Muscle of leg (tissue), 16 donors: ENCODE measurements around the gene CLIP1. TPM values are rescaled to one million over a fixed set of nuclear protein-coding genes. Genes with fewer than 3 reads are reported as not detected.
A peak's percentile ranks its signal among the peaks of the same experiment; 100 is the strongest.
"Not testable (repeated sequence)": the region's sequence is repeated elsewhere in the genome, so short reads cannot be mapped to it uniquely, and the experiment has no call there.

Experiments
- DNase-seq: peaks from one replicate; pipeline ENCODE4 v3.0.0; 2013
- H3K27ac ChIP-seq: one replicate; pipeline ENCODE4 v1.5.1; 2013; ENCODE audit warnings: mild to moderate bottlenecking, low read length, control low read depth
- H3K27me3 ChIP-seq: one replicate; pipeline ENCODE4 v1.6.1; 2013; ENCODE audit warnings: low read length; ENCODE audit not compliant: control insufficient read depth, insufficient read depth
- H3K36me3 ChIP-seq: one replicate; pipeline ENCODE4 v1.6.1; 2013; ENCODE audit warnings: low read length; ENCODE audit not compliant: control insufficient read depth, insufficient read depth
- H3K4me1 ChIP-seq: one replicate; pipeline ENCODE4 v1.6.1; 2013; ENCODE audit warnings: low read length; ENCODE audit not compliant: control insufficient read depth, insufficient read depth
- H3K4me3 ChIP-seq: one replicate; pipeline ENCODE4 v1.5.1; 2013; ENCODE audit warnings: low read length, control low read depth
- H3K9me3 ChIP-seq: replicated peaks from 2 replicates; pipeline ENCODE4 v1.6.1; 2013; ENCODE audit warnings: low read depth, low read length; ENCODE audit not compliant: control insufficient read depth
- WGBS: methylation state at CpG from one replicate; pipeline ENCODE4 v1.1.5; 2013; ENCODE audit warnings: missing lambda C conversion rate; ENCODE audit not compliant: insufficient coverage; 5-methylcytosine and 5-hydroxymethylcytosine counted together
- long read RNA-seq, 11 donors: transcript quantifications; one replicate each; lab custom pipeline, GENCODE V29; 2026
- polyA plus RNA-seq, 8 donors: library from polyadenylated mRNA; unstranded; fragments of 120-200 nt; gene quantifications; one replicate each; pipeline versions ENCODE4 v1.2.1 to v1.2.3, GENCODE V29; 2013; ENCODE audit warnings: inconsistent platforms in 1 of 8, low replicate concordance in 1 of 8; ENCODE audit not compliant: insufficient read length in 8 of 8, insufficient read depth in 1 of 8
- total RNA-seq: library from RNA; stranded (reverse); fragments of 120-200 nt; gene quantifications from one replicate; pipeline ENCODE4 v1.2.4, GENCODE V29; 2013

The CLIP1 gene
- 19.8 TPM for total RNA-seq
- polyA plus RNA-seq = 10 to 100 TPM; 16.6 to 28.3 (median 20.7) TPM
- long read RNA-seq, donor 1 = 0 reads
- long read RNA-seq, donor 2 = 0 reads
- long read RNA-seq, donor 3, partial matches to known transcripts = 0 of 1 reads
- long read RNA-seq, donor 3, other reads (novel, unspliced or antisense) = 0 of 1 reads
- long read RNA-seq, donor 4 = 0 reads
- long read RNA-seq, donor 5, partial matches to known transcripts = 5 of 7 reads
- long read RNA-seq, donor 5, other reads (novel, unspliced or antisense) = 0 of 7 reads
- long read RNA-seq, donor 6, partial matches to known transcripts = 0 of 3 reads
- long read RNA-seq, donor 6, other reads (novel, unspliced or antisense) = 0 of 3 reads
- long read RNA-seq, donor 7 = 0 reads
- long read RNA-seq, donor 8, partial matches to known transcripts = 0 of 1 reads
- long read RNA-seq, donor 8, other reads (novel, unspliced or antisense) = 0 of 1 reads
- long read RNA-seq, donor 9, partial matches to known transcripts = 0 of 1 reads
- long read RNA-seq, donor 9, other reads (novel, unspliced or antisense) = 0 of 1 reads
- long read RNA-seq, donor 10, partial matches to known transcripts = 0 of 3 reads
- long read RNA-seq, donor 10, other reads (novel, unspliced or antisense) = 0 of 3 reads
- long read RNA-seq, donor 11, partial matches to known transcripts = 0 of 1 reads
- long read RNA-seq, donor 11, other reads (novel, unspliced or antisense) = 0 of 1 reads

DNA sequence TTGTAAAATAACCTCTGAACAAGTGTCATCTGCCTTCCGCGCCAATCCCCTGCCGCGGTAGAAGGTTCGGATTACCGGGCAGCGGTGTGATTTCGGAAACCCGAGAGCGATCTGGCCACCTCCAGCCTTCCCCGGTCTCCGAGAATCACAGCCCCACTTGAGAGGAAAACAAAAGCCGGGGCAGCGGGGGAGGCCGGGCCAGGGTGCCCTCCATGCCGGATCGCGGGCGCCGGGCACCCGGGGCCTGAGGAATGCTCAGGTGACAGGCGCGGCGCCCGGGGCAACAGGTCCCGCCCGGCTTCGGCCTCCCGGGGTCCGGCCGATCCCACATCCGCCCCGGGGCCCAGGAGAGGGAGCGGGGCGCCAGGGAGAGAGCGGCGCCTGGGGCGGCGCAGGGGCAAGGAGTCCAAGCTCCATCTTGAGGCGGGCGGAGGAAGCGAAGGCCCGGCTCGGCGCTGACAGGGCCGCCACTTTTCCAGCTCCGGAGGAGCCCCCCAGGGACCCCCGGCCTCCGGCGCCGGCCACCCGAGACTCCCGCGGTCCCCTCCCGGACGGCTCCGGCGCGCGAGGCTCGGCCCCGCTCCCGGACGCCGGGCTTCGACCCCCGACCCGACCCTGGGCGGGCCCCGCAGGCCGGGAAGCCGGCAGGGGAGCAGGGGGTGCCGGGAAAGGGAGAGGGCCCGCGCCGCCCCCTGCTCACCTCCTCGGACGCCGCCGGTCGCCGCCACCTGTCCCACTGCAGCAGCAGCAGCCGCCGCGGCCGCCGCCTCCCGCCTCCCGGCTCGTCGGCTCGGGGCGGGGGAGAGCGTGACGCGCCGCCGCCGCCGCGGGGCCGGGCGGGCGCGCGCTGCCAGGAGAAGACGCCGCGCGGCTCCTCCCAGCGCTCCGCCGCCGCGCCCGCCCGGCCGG, at the start of gene CLIP1:
Gene CLIP1, minus strand, starts transcription at position 849 of the 909 bp plus-strand sequence. CDS start 42,217 bp downstream, outside the sequence.
- peak; percentile 81 for DNase-seq
- H3K27ac ChIP-seq = peak within 1 kb of the TSS; percentile 98
- H3K27me3 ChIP-seq = no peaks in the 10 kb centered on the region
- no peaks in the 10 kb centered on the region for H3K36me3 ChIP-seq
- H3K4me3 ChIP-seq = peak within 1 kb of the TSS; percentile 85
- peaks cover 23% of the 10 kb centered on the region for H3K4me1 ChIP-seq
- H3K9me3 ChIP-seq = no peaks in the 10 kb centered on the region
- under 1% methylated on average over 111 of the region's 118 CpGs for WGBS

DNA sequence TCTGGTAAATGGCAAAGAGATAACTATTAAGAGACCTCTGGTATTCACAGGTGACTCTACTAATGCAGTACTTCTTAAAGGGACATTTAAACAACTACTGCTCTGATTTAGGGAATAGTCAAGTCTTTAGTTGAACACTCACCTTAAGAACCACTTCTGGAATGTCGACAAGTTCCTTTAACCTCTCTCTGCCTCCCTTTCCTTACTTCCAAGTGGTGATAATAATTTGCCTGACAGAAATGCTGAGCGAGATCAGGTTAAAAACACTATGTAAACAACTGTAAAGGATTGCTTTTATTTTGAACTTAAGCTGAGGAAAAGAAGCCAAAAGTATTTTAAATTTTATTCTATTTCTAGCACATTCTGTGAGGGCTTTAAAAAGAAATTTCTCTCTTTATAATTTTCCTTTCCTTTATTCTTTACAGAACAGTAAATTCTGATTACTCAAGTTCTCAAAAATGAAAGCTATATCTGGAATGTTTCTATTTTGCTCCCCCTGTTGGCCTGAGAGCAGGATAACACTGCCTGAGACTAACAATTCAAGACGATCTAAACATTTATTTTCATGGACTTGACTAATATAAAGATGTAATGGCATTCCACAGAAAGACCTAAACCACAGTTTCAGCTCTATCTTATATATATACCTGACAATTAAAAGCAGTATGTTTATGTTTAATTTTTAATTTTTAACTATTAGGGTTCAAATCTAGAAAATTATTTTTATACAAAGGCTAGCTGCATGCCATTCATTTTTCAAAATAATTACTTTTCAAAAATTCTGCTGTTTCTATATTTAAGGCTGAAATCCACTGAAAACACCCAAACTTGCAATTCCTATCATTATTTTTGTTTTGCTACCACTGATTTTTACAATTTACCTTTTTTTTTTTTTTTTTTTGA, 49.1 kb upstream of the CLIP1 start:
- peaks cover 32% of the 10 kb centered on the region for H3K36me3 ChIP-seq
- no peak overlapping the region for H3K4me3 ChIP-seq
- no peak overlapping the region for H3K27ac ChIP-seq
- no peaks in the 10 kb centered on the region for H3K4me1 ChIP-seq
- no peaks in the 10 kb centered on the region for H3K27me3 ChIP-seq
- peak; percentile 79 for DNase-seq
- no CpG with 5 or more reads among the region's 3 CpGs for WGBS
- no peaks in the 10 kb centered on the region for H3K9me3 ChIP-seq

DNA sequence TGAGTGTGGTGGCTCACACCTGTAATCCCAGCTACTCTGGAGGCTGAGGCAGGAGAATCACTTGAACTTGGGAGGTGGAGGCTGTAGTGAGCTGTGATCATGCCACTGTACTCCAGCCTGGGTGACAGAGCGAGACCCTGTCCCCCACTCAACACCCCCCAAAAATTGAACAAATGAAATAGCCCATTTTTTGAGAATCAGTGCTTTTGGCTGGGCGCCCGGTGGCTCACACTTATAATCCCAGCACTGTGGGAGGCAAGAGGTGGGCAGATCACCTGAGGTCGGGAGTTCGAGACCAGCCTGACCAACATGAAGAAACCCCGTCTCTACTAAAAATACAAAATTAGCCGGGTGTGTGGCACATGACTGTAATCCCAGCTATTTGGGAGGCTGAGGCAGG, 48.1 kb upstream of the CLIP1 start:
- not testable (repeated sequence) for H3K27me3 ChIP-seq, H3K9me3 ChIP-seq, H3K4me1 ChIP-seq, H3K4me3 ChIP-seq, DNase-seq, H3K27ac ChIP-seq
- 80% methylated on average over 1 of the region's 7 CpGs for WGBS
- H3K36me3 ChIP-seq = peaks cover 22% of the 10 kb centered on the region

DNA sequence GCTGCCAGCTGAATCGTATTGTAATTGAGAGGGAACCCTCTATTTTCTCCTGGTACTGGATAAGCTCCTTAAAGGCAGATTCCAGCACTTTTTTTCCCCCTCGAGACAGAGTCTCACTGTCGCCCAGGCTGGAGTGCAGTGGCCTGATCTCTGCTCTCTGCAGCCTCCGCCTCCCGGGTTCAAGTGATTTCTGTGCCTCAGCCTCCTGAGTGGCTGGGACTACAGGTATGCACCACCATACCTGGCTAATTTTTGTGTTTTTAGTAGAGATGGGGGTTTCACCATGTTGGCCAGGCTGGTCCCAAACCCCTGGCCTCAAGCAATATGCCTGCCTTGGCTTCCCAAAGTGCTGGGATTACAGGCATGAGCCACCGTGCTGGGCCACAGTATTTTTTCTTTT, 47.4 kb upstream of the CLIP1 start:
- DNase-seq, H3K27me3 ChIP-seq, H3K4me3 ChIP-seq, H3K27ac ChIP-seq, H3K9me3 ChIP-seq, H3K4me1 ChIP-seq: not testable (repeated sequence)
- peaks cover 18% of the 10 kb centered on the region for H3K36me3 ChIP-seq
- 85% methylated on average over 5 of the region's 6 CpGs for WGBS

DNA sequence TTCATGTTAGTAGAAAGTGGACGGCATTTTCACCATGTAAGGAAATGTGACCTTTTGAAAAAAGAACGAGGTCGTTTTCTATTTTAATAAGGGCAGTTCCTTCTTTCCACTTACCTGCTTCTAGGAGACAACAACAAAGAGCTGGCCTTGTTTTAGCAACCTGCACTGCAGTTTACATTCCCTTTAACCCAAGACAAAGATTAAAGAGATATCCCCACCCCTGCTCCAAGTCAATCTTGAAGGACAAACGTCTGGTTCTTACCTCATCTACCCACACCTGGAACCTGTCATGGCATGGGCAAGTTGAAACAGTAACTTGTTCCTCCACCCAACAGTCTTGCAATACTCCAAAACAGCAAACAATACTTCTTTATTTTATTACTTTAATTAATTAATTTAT, 45.5 kb upstream of the CLIP1 start:
- no peaks in the 10 kb centered on the region for H3K9me3 ChIP-seq
- H3K4me1 ChIP-seq = no peaks in the 10 kb centered on the region
- H3K36me3 ChIP-seq = peaks cover 4% of the 10 kb centered on the region
- 81% methylated on average over 3 of the region's 4 CpGs for WGBS
- no peak overlapping the region for H3K27ac ChIP-seq
- no peak for DNase-seq
- no peaks in the 10 kb centered on the region for H3K27me3 ChIP-seq
- no peak overlapping the region for H3K4me3 ChIP-seq

DNA sequence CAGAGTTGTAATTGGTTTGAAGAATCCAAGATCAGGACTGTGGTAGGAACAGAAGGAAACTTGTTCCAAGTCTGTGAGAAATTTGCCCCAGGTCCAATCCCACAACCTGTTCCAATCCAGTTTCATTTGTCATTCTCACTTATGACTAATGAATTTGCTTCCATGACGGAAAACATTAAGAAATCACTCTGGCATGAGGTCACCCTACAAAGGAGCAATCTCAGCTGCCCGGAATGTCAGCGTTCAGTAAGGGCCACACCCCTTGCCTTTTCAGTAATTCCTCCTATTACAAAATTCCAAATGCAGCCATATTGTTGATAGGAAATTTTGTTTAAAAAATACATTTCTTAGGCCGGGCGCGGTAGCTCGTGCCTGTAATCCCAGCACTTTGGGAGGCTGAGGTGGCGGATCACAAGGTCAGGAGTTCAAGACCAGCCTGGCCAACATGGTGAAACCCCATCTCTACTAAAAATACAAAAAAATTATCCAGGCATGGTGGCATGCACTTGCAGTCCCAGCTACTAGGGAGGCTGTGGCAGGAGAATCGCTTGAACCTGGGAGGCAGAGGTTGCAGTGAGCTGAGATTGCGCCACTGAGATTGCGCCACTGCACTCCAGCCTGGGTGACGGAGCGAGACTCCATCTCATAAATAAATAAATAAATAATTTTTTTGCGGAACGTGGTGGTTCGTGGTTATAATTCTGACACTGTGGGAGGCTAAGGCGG, 42.0 kb upstream of the CLIP1 start:
- WGBS = no CpG with 5 or more reads among the region's 17 CpGs

DNA sequence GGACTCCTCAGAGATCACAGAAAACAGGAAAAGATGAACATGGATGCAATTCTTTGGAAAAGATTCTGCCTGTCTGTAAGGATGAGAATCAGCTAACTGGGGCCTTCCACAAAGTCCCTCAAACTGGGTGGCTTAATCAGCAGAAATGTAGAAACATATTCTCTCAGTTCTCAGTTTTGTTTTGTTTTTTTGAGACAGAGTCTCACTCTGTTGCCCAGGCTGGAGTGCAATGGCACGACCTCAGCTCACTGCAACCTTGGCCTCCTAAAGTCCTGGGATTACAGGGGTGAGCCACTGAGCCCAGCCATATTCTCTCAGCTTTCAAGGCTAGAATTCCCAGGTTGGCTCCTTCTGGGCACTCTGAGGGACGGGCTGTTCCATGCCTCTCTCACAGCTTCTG, 38.2 kb upstream of the CLIP1 start:
- DNase-seq = no peak
- H3K27ac ChIP-seq = no peak overlapping the region
- H3K4me1 ChIP-seq = no peaks in the 10 kb centered on the region
- no peaks in the 10 kb centered on the region for H3K9me3 ChIP-seq
- H3K36me3 ChIP-seq = no peaks in the 10 kb centered on the region
- no peaks in the 10 kb centered on the region for H3K27me3 ChIP-seq
- WGBS = 50% methylated on average over 2 of the region's 2 CpGs
- H3K4me3 ChIP-seq = no peak overlapping the region

More for the DNA sequence above, 42.0 kb upstream of the CLIP1 start:
- not testable (repeated sequence) for H3K27me3 ChIP-seq, H3K9me3 ChIP-seq, H3K4me3 ChIP-seq, H3K36me3 ChIP-seq, H3K4me1 ChIP-seq
- H3K27ac ChIP-seq = peak overlapping the region; percentile 59
- peak; percentile 59 for DNase-seq

DNA sequence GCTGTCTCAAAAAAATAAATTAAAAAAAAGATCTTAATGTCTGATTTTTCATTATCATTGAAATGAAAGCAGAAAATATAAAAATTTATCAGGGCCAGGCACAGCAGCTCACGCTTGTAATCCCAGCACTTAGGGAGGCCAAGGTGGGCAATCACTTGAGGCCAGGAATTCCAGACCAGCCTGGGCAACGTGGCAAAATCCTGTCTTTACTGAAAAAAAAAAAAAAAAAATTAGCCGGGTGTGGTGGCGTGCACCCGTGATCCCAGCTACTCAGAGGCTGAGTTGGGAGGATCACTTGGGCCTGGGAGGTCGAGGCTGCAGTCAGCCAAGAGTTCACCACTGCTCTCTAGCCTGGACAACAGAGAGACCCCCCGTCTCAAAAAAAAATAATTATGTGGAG, 37.6 kb upstream of the CLIP1 start:
- Histone ChIP-seq H3K27me3 (no peaks in the 10 kb centered on the region), H3K4me1 (no peaks in the 10 kb centered on the region), H3K27ac (no peak overlapping the region), H3K36me3 (no peaks in the 10 kb centered on the region), H3K4me3 (no peak overlapping the region), H3K9me3 (no peaks in the 10 kb centered on the region)
- no peak for DNase-seq
- 84% methylated on average over 3 of the region's 7 CpGs for WGBS

DNA sequence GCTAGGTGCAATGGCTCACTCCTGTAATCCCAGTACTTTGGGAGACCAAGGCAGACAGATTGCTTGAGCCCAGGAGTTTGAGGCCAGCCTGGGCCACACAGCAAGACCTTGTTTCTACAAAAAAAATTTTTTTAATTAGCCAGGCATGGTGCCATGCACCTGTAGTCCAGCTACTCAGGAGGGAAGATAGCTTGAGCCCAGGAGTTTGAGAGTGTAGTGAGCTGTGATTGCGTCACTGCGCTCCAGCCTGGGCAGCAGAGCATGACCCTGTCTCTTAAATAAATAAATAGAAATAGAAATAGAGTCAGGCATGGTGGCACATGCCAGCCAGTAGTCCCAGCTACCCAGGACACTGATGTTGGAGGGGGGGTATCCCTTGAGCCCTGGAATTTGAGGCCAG, 36.7 kb upstream of the CLIP1 start:
- Histone ChIP-seq H3K4me3 (no peak overlapping the region), H3K27ac (no peak overlapping the region), H3K4me1 (no peaks in the 10 kb centered on the region), H3K27me3 (no peaks in the 10 kb centered on the region), H3K9me3 (no peaks in the 10 kb centered on the region), H3K36me3 (no peaks in the 10 kb centered on the region)
- WGBS = no CpG with 5 or more reads among the region's 2 CpGs
- no peak for DNase-seq
